Fibroblast of villous mesenchyme (primary cell): ENCODE measurements around the gene AUTS2. TPM values are rescaled to one million over a fixed set of nuclear protein-coding genes. Genes with fewer than 3 reads are reported as not detected.

Source experiments
- DNase-seq: peaks from one replicate; pipeline ENCODE4 v3.0.0-alpha.2; 2010; ENCODE audit warnings: low read depth
- H3K4me3 ChIP-seq: 2 replicates; pipeline ENCODE4 v1.5.1; 2011; ENCODE audit warnings: low read depth, mild to moderate bottlenecking, low read length
- small RNA-seq: library from RNA; depleted of rRNA; stranded (forward); fragments of <200 nt; gene quantifications from one replicate; pipeline ENCODE3, GENCODE V24; 2012
- total RNA-seq: library from RNA; depleted of rRNA; stranded (reverse); fragments of >200 nt; gene quantifications from 2 replicates; pipeline ENCODE4 v1.2.3, GENCODE V29; 2012
- TF ChIP-seq, protein P1 (sequence below): IDR thresholded peaks from 2 replicates; pipeline ENCODE4 v1.5.1; 2012; ENCODE audit warnings: low read depth, mild to moderate bottlenecking, low read length; ENCODE audit not compliant: insufficient read depth

AUTS2 gene
- total RNA-seq, 1 donor, result 3.9 TPM

DNA sequence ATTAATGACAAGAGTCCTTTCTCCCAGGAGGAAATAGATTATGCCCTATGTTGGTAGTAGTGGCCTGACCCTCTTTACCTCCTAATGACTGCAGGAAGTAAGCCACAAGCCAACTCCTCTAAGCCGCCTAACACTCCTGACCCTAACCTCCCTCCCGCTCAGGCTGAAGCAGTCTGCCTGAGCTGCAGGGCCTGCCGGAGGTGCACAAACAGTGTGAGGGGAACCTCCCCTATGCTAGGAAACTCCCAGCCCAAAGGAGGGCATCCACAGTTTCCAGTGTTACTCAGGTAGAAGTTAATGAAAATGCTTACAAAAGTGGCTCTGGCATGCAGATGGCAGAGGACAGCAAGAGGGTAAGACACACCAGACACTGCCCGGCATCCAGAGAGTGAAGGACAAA, 1239.3 kb downstream of the AUTS2 start:
- DNase-seq, result no peak
- no peak overlapping the region for H3K4me3 ChIP-seq
- TF ChIP-seq, protein P1, sequence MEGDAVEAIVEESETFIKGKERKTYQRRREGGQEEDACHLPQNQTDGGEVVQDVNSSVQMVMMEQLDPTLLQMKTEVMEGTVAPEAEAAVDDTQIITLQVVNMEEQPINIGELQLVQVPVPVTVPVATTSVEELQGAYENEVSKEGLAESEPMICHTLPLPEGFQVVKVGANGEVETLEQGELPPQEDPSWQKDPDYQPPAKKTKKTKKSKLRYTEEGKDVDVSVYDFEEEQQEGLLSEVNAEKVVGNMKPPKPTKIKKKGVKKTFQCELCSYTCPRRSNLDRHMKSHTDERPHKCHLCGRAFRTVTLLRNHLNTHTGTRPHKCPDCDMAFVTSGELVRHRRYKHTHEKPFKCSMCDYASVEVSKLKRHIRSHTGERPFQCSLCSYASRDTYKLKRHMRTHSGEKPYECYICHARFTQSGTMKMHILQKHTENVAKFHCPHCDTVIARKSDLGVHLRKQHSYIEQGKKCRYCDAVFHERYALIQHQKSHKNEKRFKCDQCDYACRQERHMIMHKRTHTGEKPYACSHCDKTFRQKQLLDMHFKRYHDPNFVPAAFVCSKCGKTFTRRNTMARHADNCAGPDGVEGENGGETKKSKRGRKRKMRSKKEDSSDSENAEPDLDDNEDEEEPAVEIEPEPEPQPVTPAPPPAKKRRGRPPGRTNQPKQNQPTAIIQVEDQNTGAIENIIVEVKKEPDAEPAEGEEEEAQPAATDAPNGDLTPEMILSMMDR, result no peak

DNA sequence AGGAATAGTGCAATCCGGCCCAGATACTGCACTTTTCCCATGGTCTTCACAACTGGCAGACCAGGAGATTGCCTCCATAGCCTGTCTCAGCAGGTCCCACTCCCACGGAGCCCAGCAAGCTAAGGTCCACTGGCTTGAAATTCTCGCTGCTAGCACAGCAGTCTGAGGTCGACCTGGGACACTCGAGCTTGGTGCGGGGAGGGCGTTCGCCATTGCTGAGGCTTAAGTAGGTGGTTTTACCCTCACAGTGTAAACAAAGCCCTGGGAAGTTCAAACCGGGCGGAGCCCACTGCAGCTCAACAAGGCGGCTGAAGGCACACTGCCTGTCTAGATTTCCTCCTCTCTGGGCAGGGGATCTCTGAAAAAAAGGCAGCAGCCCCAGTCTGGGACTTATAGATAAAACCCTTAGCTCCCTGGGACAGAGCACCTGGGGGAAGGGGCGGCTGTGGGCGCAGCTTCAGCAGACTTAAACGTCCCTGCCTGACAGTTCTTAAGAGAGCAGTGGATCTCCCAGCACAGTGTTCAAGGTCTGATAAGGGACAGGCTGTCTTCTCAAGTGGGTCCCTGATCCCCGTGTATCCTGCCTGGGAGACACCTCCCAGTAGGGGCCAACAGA, 1240.1 kb downstream of the AUTS2 start:
- TF ChIP-seq, protein P1, result no peak
- no peak overlapping the region for H3K4me3 ChIP-seq
- DNase-seq, result no peak

Small RNA genes within 50 kb of the gene (small RNA-seq; reads per million reads assigned to genes)
- not detected for gene AC073873.1
